ENCODE data around the gene DNAJB2.

GRCh38 chr2:219268294-219268693, 10.9 kb upstream of the DNAJB2 start:
- TF ChIP-seq POLR2AphosphoS5 (IDR thresholded peaks at IDR 0.05; ENCODE audit: insufficient read depth in 1 of 2, low read depth in 1 of 2), result no peak
- no peak for TF ChIP-seq POLR2A (IDR thresholded peaks at IDR 0.05)

Measured in vagina (tissue), 2 donors.